A673 (cell line): ENCODE measurements around the gene CCR5AS.

Source experiments
- EZH2 ChIP-seq: fragments of 200-600 bp; sonication (generic); IDR thresholded peaks from 2 replicates; pipeline ENCODE4 v1.6.1; 2017; ENCODE audit warnings: borderline replicate concordance, low read depth, mild to moderate bottlenecking, mixed read lengths, antibody characterized with exemption, low read length; ENCODE audit not compliant: poor library complexity, severe bottlenecking
- TF ChIP-seq, protein P1 (sequence below): fragments of 300-800, 200-600 bp; sonication (generic); conservative IDR thresholded peaks from 2 replicates; pipeline ENCODE4 v1.5.1; 2017; ENCODE audit warnings: low read depth, mild to moderate bottlenecking, antibody characterized with exemption, low read length, moderate library complexity, mixed read lengths

DNA sequence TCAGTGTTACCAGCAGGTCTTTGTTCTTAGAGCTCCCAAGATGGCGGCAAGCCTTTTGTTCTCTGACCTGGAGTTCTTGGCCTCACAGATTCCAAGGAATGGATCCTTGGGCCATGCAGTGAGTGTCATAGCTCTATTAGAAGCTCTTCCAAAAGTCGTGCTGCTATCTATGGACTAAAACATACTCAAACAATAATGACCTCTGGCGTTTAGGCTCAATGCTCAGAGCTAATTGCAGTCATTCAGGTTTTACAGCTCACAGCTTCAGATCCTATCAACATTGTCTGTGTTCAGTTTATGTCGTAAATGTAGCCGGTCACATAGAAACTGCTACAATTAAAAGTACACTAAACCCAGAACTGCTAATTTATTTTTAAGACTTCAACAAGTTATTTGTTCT lies 22.4 kb upstream of the CCR5AS start:
- TF ChIP-seq, protein P1, sequence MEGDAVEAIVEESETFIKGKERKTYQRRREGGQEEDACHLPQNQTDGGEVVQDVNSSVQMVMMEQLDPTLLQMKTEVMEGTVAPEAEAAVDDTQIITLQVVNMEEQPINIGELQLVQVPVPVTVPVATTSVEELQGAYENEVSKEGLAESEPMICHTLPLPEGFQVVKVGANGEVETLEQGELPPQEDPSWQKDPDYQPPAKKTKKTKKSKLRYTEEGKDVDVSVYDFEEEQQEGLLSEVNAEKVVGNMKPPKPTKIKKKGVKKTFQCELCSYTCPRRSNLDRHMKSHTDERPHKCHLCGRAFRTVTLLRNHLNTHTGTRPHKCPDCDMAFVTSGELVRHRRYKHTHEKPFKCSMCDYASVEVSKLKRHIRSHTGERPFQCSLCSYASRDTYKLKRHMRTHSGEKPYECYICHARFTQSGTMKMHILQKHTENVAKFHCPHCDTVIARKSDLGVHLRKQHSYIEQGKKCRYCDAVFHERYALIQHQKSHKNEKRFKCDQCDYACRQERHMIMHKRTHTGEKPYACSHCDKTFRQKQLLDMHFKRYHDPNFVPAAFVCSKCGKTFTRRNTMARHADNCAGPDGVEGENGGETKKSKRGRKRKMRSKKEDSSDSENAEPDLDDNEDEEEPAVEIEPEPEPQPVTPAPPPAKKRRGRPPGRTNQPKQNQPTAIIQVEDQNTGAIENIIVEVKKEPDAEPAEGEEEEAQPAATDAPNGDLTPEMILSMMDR = no peak
- no peak for TF ChIP-seq EZH2
